A172 (cell line): ENCODE results near the gene NINJ2. TPM values are rescaled to one million over a fixed set of nuclear protein-coding genes. Genes with fewer than 3 reads are reported as not detected.
A peak's percentile ranks its signal among the peaks of the same experiment; 100 is the strongest.
"Not testable (repeated sequence)": the region's sequence is repeated elsewhere in the genome, so short reads cannot be mapped to it uniquely, and the experiment has no call there.

Source experiments
- DNase-seq: peaks from one replicate; pipeline ENCODE4 v3.0.0-alpha.2; 2015; ENCODE audit warnings: low spot score
- total RNA-seq: library from RNA; depleted of rRNA; stranded (reverse); fragments of >200 nt; shearing (Covaris generic); gene quantifications from 2 replicates; pipeline ENCODE4 v1.2.3, GENCODE V29; 2014

The NINJ2 gene
- total RNA-seq, 1 experiment from 2014 or later, result not detected

DNA sequence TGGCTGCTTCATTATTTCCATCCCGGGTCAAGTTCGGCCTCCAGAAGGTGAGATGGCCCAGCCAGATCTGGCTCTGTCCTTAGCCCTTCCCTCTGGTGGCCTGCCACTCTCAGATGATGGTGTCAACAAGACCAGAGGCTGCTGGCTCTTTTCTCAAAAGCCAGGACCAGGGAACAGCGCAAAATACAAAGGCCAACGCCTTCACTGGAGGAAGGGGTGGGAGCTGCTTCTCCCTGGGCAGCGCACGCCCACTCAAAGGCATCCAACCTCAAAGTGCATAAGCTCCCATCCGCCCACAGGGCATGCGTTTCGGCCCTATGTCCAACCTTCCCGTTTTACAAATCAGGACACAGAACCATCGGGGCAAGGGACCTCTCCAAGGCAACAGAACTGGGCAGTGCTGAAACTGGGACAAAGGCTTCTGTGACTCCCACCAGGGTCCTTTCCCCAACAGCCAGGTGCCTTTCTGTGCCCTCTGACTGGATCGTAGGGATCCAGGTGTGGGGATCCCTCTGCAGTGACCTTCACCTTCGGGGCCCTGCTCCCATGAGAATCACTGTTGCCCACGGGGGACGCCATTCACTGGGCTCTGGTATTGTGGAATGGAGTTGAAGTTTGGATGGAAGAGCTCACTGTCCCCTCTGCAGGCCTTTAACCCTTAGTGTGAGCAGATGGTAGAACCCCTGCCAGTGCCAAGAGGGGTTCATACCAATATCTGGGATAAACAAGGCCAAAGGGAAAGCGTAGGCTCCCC is 76.8 kb downstream of the NINJ2 start:
- DNase-seq, result no peak

DNA sequence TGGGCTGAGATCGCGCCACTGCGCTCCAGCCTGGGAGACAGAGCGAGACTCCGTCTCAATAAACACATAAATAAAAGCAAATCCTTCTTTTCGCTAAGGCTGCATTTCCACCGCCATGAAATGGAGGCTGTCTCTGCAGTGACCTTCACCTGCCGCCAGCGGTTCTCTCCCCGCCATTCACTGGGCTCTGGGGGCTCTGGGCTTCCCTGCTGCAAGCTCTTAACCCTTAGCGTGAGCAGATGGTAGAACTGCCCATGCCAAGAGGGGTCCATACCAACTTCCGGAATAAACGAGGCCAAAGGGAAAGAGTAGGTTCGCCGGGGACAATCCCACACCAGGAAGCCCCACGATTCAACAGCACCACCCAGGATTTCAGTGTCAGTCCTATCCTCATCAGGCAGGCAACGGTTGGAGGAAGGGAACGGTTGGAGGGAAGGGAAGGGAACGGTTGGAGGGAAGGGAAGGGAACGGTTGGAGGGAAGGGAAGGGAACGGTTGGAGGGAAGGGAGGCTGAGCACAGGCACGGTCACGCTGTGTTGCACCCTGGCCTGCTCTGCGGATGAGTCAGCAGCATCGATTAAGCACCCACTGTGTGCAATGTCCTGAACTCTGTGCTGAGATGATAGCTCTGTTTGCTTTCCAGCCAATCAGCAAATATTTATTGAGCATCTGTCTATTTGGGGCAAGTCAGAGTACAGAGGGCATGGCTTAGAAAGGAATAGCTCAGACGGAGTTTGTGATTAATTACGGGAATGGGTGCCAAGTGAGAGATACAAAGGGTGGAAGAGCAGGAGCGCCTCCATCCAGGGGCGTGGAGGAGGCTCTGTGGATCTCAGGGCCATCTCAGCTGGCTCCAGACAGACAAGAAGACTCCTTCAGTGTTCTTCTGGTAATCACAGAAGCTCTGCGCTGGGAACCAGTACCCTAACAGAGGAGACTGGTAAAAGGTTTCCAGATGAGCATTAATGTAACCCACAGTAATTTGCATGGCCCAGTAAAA is 77.9 kb downstream of the NINJ2 start:
- no peak for DNase-seq

DNA sequence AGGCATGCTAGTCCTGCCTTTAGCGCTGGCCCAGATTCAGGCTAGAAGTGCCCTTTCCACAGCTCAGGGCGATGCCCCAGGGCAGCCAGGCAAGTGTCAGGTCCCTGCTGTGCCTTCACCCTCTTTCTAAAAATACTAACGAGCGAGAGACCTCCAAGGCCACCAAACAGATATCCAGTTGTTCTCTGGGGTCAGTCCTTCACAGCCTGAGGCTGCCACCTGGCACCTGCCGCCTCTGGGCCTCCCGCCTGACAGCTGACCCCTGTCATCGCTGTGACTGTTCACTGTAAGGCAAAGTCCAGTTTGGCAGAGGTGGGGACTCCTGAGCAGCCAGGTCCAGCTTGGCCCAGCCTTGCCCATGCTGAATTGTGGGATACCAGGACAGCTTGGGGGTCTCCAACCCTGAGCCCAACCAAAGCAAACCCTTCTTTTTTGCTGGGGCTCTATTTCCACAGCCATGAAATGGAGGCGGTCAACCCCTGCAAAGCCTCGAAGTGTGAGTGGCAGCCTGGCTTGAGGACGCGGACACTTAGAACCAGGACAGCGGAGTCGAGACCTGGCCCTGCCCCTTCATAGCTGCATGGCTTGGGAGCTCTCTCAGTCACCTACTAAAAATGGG is 79.9 kb downstream of the NINJ2 start:
- DNase-seq, result no peak

DNA sequence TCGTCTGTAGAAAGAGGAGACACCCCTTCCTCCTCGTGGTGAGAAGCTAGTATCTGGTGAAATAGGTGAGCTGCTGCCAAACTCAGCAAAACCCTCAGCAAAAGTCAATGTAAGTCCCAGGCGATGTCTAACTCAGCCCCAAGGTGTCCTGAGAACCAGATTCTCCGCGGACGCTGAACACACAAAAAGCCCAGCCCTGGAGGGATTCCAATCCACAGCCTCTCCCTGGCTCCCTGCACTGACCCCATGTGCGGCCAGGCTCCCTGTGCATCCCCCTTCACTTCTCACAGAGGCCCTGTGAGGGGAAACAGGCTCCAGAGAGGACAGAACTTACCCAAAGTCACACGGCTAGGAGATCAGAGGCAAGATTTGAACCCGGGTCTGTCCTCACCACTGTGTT is 81.5 kb downstream of the NINJ2 start:
- no peak for DNase-seq

DNA sequence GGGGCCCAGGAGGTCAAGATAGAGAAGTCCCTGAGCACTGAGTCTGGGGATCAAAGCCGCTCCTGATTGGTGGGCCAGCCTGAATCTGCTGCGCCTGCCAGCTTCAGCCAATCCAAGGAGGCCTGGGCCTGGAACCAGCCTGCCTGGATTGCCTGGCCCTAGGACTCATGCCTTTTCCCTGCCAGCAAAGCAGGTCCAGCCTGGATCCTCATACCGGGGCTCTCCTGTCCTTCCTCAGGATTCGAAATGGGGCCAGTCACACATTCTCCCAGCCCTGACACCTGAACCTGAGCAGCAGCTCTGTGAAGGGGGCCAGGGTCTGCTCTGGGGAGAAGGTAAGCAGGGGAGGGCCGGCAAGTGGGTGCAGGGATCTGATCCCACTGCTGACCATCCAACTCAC is 81.9 kb downstream of the NINJ2 start:
- no peak for DNase-seq

DNA sequence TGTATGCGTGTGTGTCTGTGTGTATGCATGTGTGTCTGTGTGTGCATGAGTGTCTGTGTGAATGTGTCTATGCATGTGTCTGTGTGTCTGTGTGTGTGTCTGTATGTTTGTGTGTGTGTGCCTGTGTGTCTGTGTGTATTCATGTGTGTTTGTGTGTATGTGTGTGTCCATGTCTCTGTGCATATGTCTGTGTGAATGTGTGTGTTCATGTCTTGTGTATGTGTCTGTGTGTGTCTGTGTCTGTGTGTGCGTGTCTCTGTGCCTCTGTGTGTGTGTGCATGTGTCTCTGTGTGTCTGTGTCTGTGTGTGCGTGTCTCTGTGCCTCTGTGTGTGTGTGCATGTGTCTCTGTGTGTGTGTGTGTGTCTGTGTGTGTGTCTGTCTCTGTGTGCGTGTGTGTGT is 82.4 kb downstream of the NINJ2 start:
- no peak for DNase-seq

DNA sequence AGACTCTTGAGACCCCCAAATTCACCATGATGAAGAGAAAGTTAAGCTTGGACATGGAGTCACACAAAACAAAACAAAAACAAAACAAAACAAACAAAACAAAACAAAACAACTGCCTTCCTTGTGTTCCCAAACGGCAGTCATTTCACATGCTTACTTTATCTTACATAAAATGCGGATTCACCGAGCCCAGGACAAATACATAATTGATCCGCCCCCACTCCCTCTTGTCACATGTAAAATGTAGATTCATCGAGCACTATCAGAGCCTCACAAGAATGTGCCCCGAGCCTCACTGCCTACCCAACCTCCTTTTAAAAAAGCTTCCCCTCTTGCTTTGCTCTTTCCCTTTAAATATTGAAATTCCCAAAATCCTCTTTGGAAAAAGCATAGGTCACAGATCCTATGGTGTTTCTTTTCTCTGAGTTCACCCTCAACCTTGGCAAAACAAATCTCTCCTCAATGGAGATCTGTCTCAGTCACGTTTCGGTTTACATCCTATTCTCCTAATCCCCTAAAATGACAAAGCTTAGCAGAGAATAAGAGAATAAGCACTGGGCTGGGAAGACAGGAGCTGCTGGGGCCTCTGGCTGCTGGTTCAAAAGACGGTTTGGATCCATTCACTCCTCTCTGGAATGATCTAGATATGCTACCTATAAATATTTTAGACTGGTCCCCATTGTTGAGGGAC is 83.7 kb downstream of the NINJ2 start:
- DNase-seq, result no peak

DNA sequence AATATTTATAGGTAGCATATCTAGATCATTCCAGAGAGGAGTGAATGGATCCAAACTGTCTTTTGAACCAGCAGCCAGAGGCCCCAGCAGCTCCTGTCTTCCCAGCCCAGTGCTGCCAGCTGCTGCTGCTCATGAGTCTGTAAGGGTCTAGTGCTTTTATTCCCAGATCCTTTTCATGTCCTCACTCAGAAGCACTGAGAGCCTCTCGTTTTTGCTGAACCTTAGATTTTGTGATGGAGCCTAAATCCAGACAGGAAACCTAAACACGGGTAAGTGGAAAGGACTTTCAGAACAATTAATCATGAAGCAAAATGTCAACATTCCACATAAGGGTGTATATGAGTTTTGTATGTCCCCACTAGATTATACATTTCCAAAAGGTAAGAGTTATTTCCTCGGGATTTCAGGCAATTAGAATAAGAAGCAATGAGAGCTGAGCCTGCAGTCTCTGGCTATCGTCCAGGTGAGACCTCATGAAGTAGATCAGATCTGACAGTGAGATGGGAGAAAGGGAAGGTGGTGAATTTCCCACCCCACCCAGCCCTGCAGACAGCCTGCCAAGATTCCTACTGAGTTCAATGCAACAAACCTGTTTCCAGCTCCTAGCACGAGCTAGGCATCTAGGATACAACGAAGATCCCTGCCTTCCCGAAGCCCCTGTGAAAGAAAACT is 84.4 kb downstream of the NINJ2 start:
- no peak for DNase-seq

DNA sequence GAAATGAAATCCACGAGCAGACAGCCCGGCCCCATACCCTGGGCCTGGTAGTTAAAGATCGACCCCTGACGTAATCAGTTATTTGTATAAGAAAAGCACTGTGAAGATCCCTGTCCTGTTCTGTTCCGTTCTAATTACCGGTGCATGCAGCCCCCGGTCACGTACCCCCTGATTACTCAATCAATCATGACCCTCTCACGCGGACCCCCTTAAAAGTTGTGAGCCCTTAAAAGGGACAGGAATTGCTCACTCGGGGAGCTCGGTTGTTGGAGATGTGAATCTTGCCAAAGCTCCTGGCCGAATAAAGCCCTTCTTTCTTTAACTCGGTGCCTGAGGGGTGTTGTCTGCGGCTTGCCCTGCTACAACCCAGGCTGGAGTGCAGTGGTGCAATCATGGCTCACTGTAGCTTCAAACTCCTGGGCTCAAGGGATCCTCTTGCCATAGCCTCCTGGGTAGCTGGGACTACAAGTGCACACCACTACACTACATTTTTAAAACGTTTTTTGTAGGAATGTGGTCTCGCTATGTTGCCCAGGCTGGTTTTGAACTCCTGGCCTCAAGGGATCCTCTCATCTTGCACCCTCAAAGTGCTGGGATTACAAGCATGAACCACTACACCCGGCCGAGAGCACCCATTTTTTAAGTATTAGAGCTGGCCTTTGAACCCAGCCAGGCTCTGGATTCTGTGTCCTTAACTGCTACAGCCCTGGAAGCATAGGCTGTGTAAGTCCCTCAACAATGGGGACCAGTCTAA is 85.1 kb downstream of the NINJ2 start:
- not testable (repeated sequence) for DNase-seq

DNA sequence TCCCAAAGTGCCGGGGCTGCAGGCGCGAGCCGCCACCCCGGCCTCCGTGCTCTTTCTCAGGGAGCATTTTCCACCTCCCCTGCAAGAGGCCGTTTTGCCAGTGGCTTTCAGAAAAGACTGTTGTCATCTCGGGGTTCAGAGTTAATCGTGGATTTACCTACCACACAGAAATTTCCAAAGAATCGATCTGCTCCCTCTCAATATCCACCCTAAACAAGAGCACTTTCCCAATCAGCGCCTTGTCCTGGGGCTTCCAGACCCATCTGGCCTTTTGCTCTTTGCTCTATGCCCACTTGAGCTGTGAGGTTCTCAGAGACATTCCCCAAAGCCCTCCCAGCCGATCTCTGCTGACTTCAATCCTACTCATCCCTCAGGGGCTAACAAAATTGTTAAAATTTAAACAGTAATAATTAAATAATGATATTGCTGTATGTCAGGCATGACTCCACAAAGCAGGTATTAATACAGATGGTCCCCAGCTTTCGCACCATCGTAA is 86.6 kb downstream of the NINJ2 start:
- no peak for DNase-seq

DNA sequence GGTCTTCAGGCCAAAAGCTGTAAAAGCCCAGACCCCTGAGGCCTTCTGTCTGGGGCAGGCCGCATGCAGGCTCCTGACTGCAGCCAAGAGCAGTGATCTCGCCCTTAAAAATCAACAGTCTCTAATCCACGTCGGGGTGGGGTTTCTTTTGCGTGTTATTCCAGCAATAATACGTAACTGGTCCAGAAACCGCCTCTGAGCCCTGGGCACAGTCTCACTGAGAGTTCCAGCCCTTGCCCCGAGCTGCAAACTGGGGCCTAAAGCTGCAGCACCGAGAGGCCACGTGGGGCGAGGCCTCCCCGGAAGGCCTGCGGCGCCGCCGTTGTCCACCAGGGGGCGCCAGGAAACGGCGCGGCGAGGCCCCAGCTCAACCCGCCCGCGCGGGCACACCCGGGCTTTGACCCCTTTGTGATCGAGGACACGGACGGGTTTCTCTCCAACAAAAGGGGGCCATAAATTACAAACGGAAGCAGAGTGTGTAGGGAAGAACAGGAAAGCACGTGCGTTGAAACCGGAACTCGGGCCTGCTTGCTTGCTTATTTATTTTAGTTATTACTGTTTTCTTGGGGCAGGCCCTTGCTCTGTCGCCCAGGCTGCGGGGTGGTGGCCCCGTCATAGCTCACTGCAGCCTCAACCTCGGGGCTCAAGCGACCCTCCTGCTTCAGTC is 87.2 kb downstream of the NINJ2 start:
- DNase-seq, result peak; percentile 35

DNA sequence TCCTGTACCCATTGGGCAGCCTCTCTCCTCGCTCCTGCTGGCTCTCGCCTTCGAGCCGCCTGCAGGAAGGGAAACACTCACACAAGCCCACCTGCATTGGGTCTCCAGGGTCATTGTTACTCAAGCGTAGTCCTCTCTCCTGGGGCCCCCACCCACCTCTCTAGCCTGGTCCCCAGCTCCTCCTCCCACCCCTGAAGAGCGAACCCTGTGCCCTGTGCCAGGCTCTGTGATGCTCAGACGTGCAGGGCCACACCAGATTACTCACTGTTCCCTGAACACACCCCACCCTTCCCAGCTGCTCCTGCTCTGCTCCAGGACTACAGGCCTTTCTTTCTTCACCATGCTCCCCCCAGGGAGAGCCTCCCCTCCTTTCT is 88.1 kb downstream of the NINJ2 start:
- no peak for DNase-seq

DNA sequence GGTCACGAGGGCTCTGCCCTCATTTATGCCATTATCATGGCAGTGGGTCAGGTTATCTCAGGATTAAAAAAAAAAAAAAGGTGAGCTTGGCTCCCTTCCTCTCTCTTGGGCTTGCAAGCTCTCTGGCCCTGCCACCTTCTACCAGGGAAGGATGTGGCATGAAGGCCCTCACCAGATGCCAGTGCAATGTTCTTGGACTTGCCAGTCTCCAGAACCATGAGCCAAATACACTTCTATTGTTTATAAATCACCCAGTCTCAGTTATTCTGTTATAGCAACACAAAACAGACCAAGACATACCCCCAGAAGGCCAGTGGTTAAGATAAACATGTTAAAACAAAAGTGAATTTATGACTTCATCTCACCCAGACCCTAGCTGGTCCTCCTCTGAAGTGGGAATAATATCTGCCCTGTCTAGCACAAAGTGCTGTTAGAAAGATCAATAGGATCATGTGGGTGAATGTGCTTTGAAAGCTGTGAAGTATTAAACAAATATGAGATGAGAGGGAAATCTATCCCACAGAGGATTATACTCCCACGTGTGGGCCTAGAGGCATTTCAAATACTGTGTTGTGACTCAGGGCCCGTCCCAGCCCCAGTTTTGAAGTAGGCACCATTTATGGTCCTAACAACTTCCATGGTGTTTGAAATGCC is 88.6 kb downstream of the NINJ2 start:
- no peak for DNase-seq

DNA sequence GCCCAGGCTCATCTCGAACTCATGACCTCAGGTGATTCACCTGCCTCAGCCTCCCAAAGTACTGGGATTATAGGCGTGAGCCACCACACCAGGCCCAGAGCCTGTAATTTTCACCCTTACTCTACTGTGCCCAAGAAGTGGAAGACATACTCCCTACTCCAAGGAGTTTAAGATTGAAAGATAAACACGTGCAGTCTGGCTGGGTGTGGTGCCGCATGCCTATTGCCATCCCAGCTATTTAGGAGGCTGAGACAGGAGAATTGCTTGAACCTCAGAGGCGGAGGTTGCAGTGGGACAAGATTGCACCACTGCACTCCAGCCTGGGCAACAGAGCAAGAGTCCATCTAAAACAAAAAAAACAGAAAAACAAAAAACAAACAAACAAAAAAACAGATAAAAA is 90.0 kb downstream of the NINJ2 start:
- DNase-seq, result no peak

DNA sequence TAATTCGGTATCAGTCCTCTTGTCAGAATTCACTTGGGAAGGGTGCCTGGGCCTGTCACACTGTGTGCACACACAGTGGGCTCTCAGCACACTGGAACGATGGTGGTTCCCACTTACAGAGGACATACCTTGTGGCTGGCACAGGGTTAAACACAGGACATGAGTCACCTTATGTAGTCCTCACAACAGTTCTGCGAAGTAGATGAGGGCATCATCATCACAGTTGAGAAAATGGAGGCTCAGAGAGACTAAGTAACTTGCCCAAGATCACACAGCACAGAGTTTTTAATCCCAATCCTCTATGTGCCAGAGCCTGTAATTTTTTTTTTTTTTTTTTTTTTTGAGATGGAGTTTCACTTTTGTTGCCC is 90.7 kb downstream of the NINJ2 start:
- peak; percentile 37 for DNase-seq

DNA sequence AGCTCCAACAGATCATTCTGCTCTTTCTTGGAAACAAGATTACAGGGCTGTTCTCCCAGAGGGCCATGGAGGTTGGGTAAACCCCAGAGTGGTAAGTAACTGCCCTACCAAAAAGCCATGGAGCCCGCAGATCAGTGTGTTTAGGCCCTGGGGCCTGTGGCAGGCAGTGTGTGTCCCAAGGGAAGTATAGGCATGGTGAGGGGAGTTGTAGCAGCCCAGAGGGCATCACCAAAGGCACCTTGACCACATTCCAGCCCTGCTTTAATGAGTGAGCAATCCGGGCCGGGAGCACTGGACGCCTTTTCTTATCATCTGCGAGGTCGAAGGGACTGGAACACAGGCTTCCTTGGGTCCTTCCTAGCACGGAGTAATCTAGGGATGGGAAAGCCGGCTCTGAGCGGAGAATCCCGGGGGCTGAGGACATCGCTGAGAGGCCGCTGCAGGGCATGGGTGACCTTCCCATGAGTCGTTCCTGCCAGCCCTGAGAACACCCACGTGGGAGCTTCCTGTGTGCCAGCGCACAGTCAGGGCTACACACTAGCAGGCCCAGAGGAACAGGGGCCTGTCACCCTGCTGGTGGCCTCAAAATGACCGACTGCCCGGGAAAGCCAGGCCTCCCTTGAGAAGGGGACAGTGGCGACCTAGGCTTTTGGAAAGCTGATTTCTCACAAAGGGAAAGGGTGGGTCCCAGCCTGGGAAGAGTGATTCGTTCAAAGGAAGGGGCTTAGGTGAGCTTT is 91.3 kb downstream of the NINJ2 start:
- peak; percentile 21 for DNase-seq

DNA sequence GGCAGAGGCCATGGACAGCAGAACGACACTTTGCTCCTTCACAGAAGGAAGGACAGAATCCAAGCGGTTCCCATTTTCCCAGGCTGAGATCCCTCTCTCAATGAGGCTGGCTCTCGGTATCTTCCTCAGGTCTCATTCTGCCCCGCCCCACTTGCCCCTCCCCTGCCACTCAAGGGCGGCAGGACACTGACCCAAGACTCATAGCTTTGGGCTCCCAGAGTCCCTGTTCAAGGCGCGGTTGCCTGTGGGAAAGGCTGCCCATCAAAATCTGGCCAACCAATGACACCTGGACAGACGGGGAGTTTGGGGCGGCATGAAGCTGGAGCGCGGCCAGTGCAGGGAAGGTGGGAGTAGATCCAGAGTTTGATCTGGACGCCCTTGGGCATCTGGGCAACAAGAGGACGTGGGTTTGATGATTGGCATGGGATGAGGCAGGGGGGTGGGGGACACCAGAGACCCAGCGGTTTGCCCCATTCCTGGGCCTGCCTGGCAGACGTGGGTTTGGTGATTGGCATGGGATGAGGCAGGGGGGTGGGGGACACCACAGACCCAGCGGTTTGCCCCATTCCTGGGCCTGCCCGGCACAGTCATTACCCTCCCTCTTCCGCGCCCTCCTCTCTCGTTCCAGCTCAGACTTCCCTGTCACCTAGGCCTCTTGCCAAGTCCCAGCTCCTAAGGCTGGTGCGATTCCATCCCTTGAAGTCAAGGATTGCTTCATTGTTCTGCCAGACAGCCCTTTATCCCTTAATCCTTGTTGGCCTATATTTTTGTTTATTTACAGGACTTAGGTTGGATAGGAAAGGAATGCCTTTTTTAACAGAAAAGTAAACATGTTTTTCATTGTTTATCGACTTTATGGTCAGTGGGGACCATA is 92.1 kb downstream of the NINJ2 start:
- peak; percentile 73 for DNase-seq
